Muscle layer of duodenum (tissue), 2 donors: ENCODE data around the gene CEBPZ.

Experiments
- H3K27ac ChIP-seq: one replicate; pipeline ENCODE4 v1.7.0; 2013; ENCODE audit warnings: mild to moderate bottlenecking, low read length
- H3K27me3 ChIP-seq: one replicate; pipeline ENCODE4 v1.7.0; 2013; ENCODE audit warnings: low read depth, mild to moderate bottlenecking, control low read depth, low read length
- H3K36me3 ChIP-seq, 2 donors: one replicate each; pipeline ENCODE4 v1.7.0; 2013; ENCODE audit warnings: low read length in 2 of 2, control low read depth in 1 of 2, mild to moderate bottlenecking in 1 of 2; ENCODE audit not compliant: insufficient read depth in 2 of 2, control insufficient read depth in 1 of 2
- H3K4me1 ChIP-seq, 2 donors: one replicate each; pipeline ENCODE4 v1.7.0; 2013; ENCODE audit warnings: low read length in 2 of 2, mild to moderate bottlenecking in 2 of 2, control low read depth in 1 of 2, moderate library complexity in 1 of 2; ENCODE audit not compliant: insufficient read depth in 2 of 2, control insufficient read depth in 1 of 2
- H3K4me3 ChIP-seq, 2 donors: one replicate each; pipeline ENCODE4 v1.7.0; 2013; ENCODE audit warnings: low read length in 2 of 2, low read depth in 1 of 2, mild to moderate bottlenecking in 1 of 2
- H3K9me3 ChIP-seq, 2 donors: one replicate each; pipeline ENCODE4 v1.7.0; 2013; ENCODE audit warnings: low read length in 2 of 2, control low read depth in 1 of 2, mild to moderate bottlenecking in 1 of 2; ENCODE audit not compliant: control insufficient read depth in 1 of 2
- donor health status: healthy.

The CEBPZ gene, protein sequence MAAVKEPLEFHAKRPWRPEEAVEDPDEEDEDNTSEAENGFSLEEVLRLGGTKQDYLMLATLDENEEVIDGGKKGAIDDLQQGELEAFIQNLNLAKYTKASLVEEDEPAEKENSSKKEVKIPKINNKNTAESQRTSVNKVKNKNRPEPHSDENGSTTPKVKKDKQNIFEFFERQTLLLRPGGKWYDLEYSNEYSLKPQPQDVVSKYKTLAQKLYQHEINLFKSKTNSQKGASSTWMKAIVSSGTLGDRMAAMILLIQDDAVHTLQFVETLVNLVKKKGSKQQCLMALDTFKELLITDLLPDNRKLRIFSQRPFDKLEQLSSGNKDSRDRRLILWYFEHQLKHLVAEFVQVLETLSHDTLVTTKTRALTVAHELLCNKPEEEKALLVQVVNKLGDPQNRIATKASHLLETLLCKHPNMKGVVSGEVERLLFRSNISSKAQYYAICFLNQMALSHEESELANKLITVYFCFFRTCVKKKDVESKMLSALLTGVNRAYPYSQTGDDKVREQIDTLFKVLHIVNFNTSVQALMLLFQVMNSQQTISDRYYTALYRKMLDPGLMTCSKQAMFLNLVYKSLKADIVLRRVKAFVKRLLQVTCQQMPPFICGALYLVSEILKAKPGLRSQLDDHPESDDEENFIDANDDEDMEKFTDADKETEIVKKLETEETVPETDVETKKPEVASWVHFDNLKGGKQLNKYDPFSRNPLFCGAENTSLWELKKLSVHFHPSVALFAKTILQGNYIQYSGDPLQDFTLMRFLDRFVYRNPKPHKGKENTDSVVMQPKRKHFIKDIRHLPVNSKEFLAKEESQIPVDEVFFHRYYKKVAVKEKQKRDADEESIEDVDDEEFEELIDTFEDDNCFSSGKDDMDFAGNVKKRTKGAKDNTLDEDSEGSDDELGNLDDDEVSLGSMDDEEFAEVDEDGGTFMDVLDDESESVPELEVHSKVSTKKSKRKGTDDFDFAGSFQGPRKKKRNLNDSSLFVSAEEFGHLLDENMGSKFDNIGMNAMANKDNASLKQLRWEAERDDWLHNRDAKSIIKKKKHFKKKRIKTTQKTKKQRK

DNA sequence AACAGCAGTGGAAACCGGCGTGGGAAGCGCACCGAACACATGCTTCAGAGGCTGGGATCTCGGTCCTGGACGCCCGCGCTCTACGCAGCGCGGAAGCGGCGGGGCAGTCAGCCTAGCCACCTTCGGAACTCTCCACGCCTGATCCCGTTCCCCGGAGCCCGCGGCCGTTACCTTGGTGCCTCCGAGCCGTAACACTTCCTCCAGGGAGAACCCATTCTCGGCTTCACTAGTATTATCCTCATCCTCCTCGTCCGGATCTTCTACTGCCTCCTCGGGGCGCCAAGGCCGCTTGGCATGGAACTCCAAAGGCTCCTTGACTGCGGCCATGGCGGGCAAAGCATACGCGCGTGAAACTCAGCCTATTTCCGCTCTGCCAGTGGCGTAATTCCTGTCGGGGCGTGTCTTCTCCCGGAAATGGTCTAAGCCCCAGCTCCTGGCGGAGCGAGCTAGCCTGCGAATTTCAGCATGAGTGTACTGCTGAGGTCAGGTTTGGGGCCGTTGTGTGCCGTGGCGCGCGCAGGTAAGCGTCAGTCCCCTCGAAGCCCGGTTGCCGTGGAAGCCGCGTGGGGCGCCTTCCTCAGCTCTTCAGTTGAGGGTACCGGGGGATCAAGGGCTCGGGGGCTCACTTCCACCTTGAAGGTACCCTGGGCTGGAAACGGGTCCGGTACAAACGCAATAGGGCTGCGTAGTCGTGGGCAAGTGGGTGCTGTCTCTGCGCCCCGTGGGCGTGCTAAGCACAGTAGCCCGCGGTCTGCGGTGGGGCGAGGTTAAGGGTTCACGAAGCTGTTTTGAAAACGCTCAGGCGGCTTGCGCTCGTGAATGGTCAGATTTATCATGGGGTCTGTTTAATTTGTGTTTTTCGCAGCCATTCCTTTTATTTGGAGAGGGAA, at the start of gene CEBPZ, which contains the start of gene NDUFAF7:
CEBPZ (minus strand) TSS at position 356 of the 890 bp plus-strand sequence; CDS start at position 327, 29 bp downstream.
NDUFAF7 (plus strand) TSS at position 418 of the 890 bp plus-strand sequence; CDS start at position 466, 48 bp downstream.
- H3K36me3 ChIP-seq = peaks cover 18 to 22% of the 10 kb centered on the region in 2 donors
- H3K9me3 ChIP-seq = no peaks in the 10 kb centered on the region
- peak within 1 kb of the TSS; percentile 93 for H3K27ac ChIP-seq
- peak within 1 kb of the TSS; percentile 85 to 95 for H3K4me3 ChIP-seq
- H3K27me3 ChIP-seq = no peaks in the 10 kb centered on the region
- peaks cover 21 to 26% of the 10 kb centered on the region in 2 donors for H3K4me1 ChIP-seq

GRCh38 chr2:37276291-37276690, 44.9 kb upstream of the CEBPZ start:
- Histone ChIP-seq H3K4me3 (no peak overlapping the region), H3K4me1 (no peaks in the 10 kb centered on the region), H3K27me3 (no peaks in the 10 kb centered on the region), H3K36me3 (peaks cover 34 to 39% of the 10 kb centered on the region in 2 donors), H3K9me3 (no peaks in the 10 kb centered on the region), H3K27ac (no peak overlapping the region)

DNA sequence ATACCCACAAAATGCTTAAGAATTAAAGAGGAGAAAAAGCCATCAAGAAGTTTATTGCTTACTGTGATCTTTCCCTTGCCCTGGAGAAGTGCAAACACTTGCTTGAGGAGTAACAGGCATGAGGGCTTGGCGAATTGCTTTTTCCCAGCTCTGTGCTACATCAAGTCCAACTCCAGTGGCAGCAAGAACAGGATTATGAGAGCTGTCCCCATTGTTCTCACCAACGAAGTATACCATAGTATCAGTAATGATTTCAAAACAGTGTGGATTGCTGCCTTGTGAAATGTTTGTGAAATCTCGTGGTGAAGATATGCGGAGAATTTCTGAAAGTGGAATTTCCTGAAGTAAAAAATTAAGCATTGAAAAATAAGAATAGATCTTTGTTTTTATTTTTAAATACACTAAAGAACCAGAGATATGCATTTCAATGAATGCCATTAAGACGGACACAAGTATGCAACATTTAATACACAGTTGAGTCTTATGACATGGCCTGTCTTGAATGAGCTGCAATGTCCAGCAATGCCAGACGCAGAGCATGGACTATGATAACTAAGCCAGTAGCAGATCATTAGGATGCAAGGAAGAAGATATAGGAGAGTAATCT, 43.1 kb upstream of the CEBPZ start:
- Histone ChIP-seq H3K27ac (no peak overlapping the region), H3K4me3 (no peak overlapping the region), H3K36me3 (peaks cover 37 to 50% of the 10 kb centered on the region in 2 donors), H3K27me3 (no peaks in the 10 kb centered on the region), H3K4me1 (no peaks in the 10 kb centered on the region), H3K9me3 (no peaks in the 10 kb centered on the region)

DNA sequence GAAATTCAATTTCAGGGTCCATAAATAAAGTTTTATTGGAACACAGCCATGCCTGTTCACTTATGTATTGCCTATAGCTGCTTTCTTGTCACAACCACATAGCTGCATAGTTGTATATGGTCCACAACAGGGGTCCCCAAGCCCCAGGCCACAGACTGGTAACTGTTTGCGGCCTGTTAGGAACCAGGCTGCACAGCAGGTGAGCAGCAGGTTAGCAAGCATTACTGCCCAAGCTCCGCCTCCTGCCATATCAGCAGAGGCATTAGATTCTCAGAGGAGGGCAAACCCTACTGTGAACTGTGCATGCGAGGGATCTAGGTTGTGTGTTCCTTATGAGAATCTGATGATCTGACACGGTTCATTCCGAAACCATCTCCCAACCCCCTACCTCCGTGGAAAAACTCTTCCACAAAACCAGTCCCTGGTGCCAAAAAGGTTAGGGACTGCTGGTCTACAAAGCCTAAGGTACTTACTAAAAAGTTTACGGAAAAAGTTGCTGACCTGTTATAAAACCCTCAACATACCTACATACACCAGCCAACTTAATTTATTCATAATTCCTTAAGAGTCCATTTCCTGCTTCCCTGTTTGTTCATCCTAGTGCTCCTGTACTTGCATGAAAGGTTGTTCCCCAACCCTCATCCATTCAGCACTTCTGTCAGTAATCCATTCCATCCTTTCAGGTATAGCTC, 40.1 kb upstream of the CEBPZ start:
- H3K36me3 ChIP-seq = peaks cover 36 to 49% of the 10 kb centered on the region in 2 donors

GRCh38 chr2:37268111-37268510, 36.7 kb upstream of the CEBPZ start:
- no peaks in the 10 kb centered on the region for H3K27me3 ChIP-seq
- H3K27ac ChIP-seq = no peak overlapping the region
- no peak overlapping the region for H3K4me3 ChIP-seq
- H3K36me3 ChIP-seq = peaks cover 38 to 42% of the 10 kb centered on the region in 2 donors
- no peaks in the 10 kb centered on the region for H3K4me1 ChIP-seq
- no peaks in the 10 kb centered on the region for H3K9me3 ChIP-seq

More for the DNA sequence above, 40.1 kb upstream of the CEBPZ start:
- no peak overlapping the region for H3K27ac ChIP-seq
- no peaks in the 10 kb centered on the region for H3K27me3 ChIP-seq
- H3K4me3 ChIP-seq = no peak overlapping the region
- no peaks in the 10 kb centered on the region for H3K4me1 ChIP-seq
- H3K9me3 ChIP-seq = no peaks in the 10 kb centered on the region

- H3K9me3 ChIP-seq = no peaks in the 10 kb centered on the region
- H3K27me3 ChIP-seq = no peaks in the 10 kb centered on the region
- no peaks in the 10 kb centered on the region for H3K4me1 ChIP-seq
- no peak overlapping the region for H3K4me3 ChIP-seq
- H3K36me3 ChIP-seq = peaks cover 37 to 40% of the 10 kb centered on the region in 2 donors
- no peak overlapping the region for H3K27ac ChIP-seq
Measured at GRCh38 chr2:37267685-37268084, 36.3 kb upstream of the CEBPZ start.

GRCh38 chr2:37263839-37264238, 32.4 kb upstream of the CEBPZ start:
- Histone ChIP-seq H3K27me3 (no peaks in the 10 kb centered on the region), H3K36me3 (peaks cover 18 to 19% of the 10 kb centered on the region in 2 donors), H3K9me3 (no peaks in the 10 kb centered on the region), H3K27ac (no peak overlapping the region), H3K4me3 (no peak overlapping the region), H3K4me1 (no peaks in the 10 kb centered on the region)

DNA sequence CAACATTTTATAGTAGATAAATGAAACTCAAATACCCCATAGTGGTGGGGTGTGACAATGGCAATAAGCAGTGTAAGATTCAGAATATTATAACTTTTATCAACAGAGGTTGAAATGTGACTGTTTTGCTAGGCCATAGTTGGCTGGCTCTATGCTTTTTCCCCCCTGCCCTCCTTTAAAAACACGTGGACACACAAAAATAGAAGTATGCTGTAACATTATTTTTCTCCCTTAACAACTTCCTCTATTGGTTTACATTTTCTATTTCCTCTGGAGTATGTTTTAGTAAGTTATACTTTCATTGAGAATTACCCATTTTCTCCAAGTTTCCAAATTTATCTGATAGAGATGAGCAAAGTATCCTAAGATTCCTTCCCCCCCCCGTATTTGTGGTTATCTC, 31.1 kb upstream of the CEBPZ start:
- peaks cover 17 to 27% of the 10 kb centered on the region in 2 donors for H3K36me3 ChIP-seq
- no peaks in the 10 kb centered on the region for H3K9me3 ChIP-seq
- H3K4me3 ChIP-seq = no peak overlapping the region

DNA sequence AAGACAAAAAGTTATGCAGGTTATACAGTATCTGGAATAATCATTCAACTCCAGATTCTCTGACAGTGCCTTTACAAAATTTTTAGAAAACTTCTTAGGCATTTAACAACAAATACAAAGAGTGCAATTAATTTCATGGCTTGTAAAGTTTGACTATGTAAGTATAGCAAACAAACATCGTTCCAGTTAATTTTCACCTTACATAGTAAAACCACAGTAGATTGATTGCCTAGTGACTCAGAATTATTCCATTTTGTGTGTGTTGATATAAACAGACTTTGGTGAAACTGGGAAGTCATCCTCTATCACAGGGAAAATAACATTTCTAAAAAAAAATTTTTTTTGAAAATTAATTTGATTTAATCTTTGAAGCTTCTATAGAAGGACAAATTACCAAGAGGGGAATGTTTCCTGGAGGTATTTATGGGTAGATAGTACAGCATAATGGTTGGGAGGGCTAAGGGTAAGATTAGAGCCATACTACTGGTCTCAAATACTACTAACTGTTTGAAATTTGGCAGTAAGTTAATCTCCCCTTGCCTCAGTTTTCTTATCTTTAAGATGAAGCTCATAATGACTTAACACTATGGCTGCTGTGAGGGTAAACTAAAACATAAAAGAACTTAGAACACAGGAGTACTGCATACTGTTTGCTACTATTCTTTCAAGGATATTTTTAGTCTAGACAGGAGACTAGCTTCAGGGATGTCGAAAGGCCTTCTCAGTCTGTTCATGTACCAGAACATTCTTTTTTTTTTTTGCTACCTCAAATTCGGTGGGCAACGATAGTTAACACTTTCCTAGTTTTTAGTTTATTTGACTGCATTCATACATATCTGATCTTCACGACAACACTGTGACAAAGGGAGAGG, 19.7 kb upstream of the CEBPZ start:
- H3K4me1 ChIP-seq = no peaks in the 10 kb centered on the region
- H3K9me3 ChIP-seq = no peaks in the 10 kb centered on the region
- no peak overlapping the region for H3K4me3 ChIP-seq
- H3K27ac ChIP-seq = no peak overlapping the region
- H3K27me3 ChIP-seq = no peaks in the 10 kb centered on the region
- H3K36me3 ChIP-seq = peaks cover 49 to 68% of the 10 kb centered on the region in 2 donors

More for the DNA sequence above, 31.1 kb upstream of the CEBPZ start:
- Histone ChIP-seq H3K27me3 (no peaks in the 10 kb centered on the region), H3K27ac (no peak overlapping the region), H3K4me1 (no peaks in the 10 kb centered on the region)
